HepG2 (cell line): Measurements from ENCODE around the gene FIS1. TPM values are rescaled to one million over a fixed set of nuclear protein-coding genes. Genes with fewer than 3 reads are reported as not detected.

ENCODE experiments used
- AHDC1 ChIP-seq: sonication (generic); formaldehyde crosslinking; IDR thresholded peaks from 2 replicates; pipeline ENCODE4 v1.5.1; 2020; ENCODE audit warnings: mild to moderate bottlenecking, missing genetic modification reagents, borderline replicate concordance
- ARID5B ChIP-seq: IDR thresholded peaks from 2 replicates; pipeline ENCODE4 v1.4.0; 2020; ENCODE audit warnings: mild to moderate bottlenecking, missing genetic modification reagents
- ELF4 ChIP-seq: sonication (generic); formaldehyde crosslinking; IDR thresholded peaks from 2 replicates; pipeline ENCODE4 v1.5.0; 2020; ENCODE audit warnings: missing genetic modification reagents, mild to moderate bottlenecking, moderate library complexity, borderline replicate concordance
- GPBP1L1 ChIP-seq: sonication (generic); formaldehyde crosslinking; IDR thresholded peaks from 2 replicates; pipeline ENCODE4 v1.5.0; 2020; ENCODE audit warnings: mild to moderate bottlenecking, missing genetic modification reagents
- KDM5A ChIP-seq: fragments of 200-600 bp; sonication (generic); IDR thresholded peaks from 2 replicates; pipeline ENCODE4 v1.7.0; 2018; ENCODE audit warnings: antibody characterized with exemption, mild to moderate bottlenecking, low read length, borderline replicate concordance
- MTERF4 ChIP-seq: sonication (generic); formaldehyde crosslinking; IDR thresholded peaks from 2 replicates; pipeline ENCODE4 v1.8.0; 2023; ENCODE audit warnings: mild to moderate bottlenecking, missing genetic modification reagents
- ONECUT2 ChIP-seq: sonication (generic); formaldehyde crosslinking; IDR thresholded peaks from 2 replicates; pipeline ENCODE4 v1.4.0; 2020; ENCODE audit warnings: missing genetic modification reagents
- RBFOX2 ChIP-seq: fragments of 200-400 bp; formaldehyde crosslinking; IDR thresholded peaks from 2 replicates; pipeline ENCODE4 v1.6.1; 2017; ENCODE audit warnings: low read depth, mild to moderate bottlenecking, low read length
- TP53 ChIP-seq: sonication (generic); formaldehyde crosslinking; conservative IDR thresholded peaks from 2 replicates; pipeline ENCODE4 v1.4.0; 2020; ENCODE audit warnings: missing genetic modification reagents
- ZNF446 ChIP-seq: sonication (generic); formaldehyde crosslinking; IDR thresholded peaks from 2 replicates; pipeline ENCODE4 v1.5.0; 2020; ENCODE audit warnings: mild to moderate bottlenecking, missing genetic modification reagents
- ZNF564 ChIP-seq: sonication (generic); formaldehyde crosslinking; IDR thresholded peaks from 2 replicates; pipeline ENCODE4 v1.8.1; 2023; ENCODE audit warnings: mild to moderate bottlenecking, missing genetic modification reagents
- ZNF589 ChIP-seq: sonication (generic); formaldehyde crosslinking; conservative IDR thresholded peaks from 2 replicates; pipeline ENCODE4 v1.8.0; 2022; ENCODE audit warnings: mild to moderate bottlenecking, moderate library complexity, missing genetic modification reagents
- ZNF782 ChIP-seq: sonication (generic); formaldehyde crosslinking; IDR thresholded peaks from 2 replicates; pipeline ENCODE4 v1.4.0; 2020; ENCODE audit warnings: missing genetic modification reagents, mild to moderate bottlenecking, borderline replicate concordance
- ZNF790 ChIP-seq: sonication (generic); formaldehyde crosslinking; IDR thresholded peaks from 2 replicates; pipeline ENCODE4 v1.8.0; 2022; ENCODE audit warnings: missing genetic modification reagents, mild to moderate bottlenecking, borderline replicate concordance
- ZSCAN31 ChIP-seq: sonication (generic); formaldehyde crosslinking; IDR thresholded peaks from 2 replicates; pipeline ENCODE4 v1.5.0; 2020; ENCODE audit warnings: low read depth, mild to moderate bottlenecking, missing genetic modification reagents
- polyA plus RNA-seq, 8 experiments: library from polyadenylated mRNA; depleted of rRNA in 3 of 8; stranded (reverse) in 7 of 8; unstranded in 1 of 8; fragments of >200 nt; fragmentation: Illumina TruSeq in 4 of 8; extraction: Trizol in 4 of 8; gene quantifications; 2 replicates each; pipeline versions ENCODE4 v1.2.1 to v1.2.3, GENCODE V29; 2011 to 2016; ENCODE audit warnings: low read depth in 4 of 8, missing spikeins in 1 of 8, mixed read lengths in 1 of 8; ENCODE audit not compliant: insufficient read depth in 1 of 8
- total RNA-seq, 5 experiments: library from RNA; depleted of rRNA; stranded (reverse); fragments of >200 nt; fragmentation: Illumina TruSeq; extraction: Trizol; gene quantifications; 2 replicates each; pipeline ENCODE4 v1.2.3, GENCODE V29; 2016; ENCODE audit warnings: low read depth in 1 of 5

The FIS1 gene
- total and polyA plus RNA-seq, 2 of the 13 experiments (the other 11 are each of a cell fraction or from before 2014, with no cell fraction given), result 97.5 to 101 TPM

- TF ChIP-seq MTERF4 (CRISPR knock-in tag) (no peak), KDM5A (peak; percentile 77; the same call in 1 of the 2 replicates), ARID5B (CRISPR knock-in tag) (no peak), AHDC1 (CRISPR knock-in tag) (no peak), ZNF589 (no peak), RBFOX2 (no peak), GPBP1L1 (CRISPR knock-in tag) (no peak), ZNF790 (CRISPR knock-in tag) (no peak), ZSCAN31 (CRISPR knock-in tag) (no peak), ZNF564 (CRISPR knock-in tag) (no peak), ZNF446 (CRISPR knock-in tag) (no peak), ZNF782 (no peak), ONECUT2 (no peak), ELF4 (no peak), TP53 (CRISPR knock-in tag) (no peak)
Observed at GRCh38 chr7:101218236-101219125, 26.4 kb downstream of the FIS1 start (continued).
